GM19455 (cell line): Measurements from ENCODE around the gene ETS1.

ENCODE experiments used
- ATAC-seq: cut with Tn5 transposase; IDR thresholded peaks from one replicate; pipeline ENCODE4 v1.9.1; 2021; ENCODE audit not compliant: unreplicated experiment

The ETS1 gene, protein sequence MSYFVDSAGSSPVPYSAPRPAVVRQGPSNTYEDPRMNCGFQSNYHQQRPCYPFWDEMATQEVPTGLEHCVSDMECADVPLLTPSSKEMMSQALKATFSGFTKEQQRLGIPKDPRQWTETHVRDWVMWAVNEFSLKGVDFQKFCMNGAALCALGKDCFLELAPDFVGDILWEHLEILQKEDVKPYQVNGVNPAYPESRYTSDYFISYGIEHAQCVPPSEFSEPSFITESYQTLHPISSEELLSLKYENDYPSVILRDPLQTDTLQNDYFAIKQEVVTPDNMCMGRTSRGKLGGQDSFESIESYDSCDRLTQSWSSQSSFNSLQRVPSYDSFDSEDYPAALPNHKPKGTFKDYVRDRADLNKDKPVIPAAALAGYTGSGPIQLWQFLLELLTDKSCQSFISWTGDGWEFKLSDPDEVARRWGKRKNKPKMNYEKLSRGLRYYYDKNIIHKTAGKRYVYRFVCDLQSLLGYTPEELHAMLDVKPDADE

DNA sequence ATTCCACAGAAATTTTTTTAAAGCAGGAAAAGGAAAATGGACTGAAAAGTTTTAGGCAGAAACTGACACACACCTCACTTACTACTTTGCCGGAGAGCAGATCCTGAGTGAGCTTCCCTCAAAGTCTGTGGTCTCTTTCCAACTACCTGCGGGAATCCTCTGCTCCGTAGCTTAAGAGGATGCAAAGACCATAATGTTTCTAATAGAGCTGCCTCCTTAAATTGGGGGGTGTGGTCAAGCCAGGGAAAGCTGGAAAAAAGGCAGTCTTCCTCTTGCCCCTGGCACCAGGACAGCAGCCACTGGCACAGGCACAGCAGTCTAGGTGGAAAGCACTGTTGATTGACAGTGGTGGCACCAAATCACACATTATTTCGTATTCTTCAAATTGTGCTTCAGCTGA is at the start of gene ETS1:
TSS of gene ETS1 (minus strand) at position 144 of the 400 bp plus-strand sequence. CDS start 14,428 bp downstream, outside the sequence.
- no peak for ATAC-seq

DNA sequence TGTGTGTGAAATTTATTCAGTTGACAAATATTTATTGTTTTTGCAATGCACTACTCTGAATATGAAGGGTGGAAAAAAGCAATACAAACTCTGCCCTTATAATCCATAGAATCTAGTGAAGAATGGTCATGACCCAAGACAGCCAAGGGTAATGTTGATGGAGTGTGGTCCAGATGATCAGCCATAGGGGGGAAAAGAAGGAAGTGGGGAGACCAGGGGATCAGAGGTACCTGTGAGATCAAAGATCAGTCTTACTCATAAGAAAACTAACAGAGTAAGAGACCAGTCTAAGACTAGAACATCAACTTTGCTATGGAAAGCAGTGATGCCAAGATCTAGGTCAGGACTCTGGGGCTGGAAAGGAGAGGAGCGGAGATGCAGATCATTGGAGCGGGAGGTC is 47.0 kb upstream of the ETS1 start:
- no peak for ATAC-seq

DNA sequence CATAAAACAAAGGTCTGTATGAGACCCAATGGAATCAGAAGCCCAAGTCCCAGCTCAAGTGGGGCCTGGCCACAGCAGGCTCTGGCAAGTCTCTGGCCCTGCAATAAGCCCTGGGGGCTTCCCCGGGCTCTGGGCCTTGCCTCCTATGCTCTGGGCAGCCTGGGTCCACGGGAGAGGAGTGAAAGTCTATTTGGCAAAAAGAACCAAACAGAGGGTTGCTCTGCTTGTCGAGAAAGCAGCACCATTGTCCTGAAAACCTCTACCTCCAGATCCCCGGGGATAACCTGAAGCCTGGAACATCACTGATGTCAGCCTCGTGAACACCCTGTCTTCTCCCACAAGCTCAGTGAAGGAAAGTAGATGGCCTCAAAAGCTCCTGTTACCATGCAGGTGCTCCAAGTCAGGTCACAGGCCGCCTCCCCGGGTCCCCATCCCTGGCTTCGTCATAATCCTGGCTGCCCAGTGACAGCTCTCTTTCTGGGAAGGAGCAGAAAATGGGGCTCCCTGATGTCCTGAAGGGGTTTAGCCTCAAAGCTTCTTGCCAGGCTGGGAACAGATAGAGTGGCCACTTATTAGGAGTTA is 46.1 kb upstream of the ETS1 start:
- no peak for ATAC-seq

DNA sequence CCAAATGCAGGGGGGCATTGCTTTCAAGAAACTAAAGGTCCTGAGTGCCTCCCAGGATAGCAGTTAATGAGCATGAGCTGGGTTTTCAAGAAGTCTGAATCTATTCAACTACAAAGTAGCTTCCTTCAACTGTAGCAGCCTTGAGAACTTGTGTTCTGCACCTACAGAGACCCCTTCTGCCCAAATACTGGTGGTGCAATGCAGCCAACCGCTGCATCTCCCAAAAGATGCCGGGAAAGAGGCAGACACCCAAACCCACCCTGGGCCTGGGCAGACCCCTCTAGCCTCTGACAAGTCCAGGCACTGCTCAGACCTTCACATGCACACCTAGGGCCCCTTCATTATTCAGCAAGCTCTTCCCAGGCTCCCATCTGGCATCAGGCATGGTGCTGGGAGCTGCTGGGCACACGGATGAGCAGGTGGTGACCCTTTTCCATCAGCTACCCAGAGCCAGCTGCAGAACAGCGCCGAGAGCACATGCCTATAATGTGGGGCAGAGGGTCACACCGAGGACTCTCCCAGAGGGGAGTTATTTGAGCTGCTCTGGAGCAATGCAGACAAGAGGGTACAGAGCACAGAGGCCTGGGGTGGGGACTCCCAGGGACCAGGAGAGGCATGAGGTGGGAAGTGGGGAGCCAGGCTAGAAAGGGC is 44.9 kb upstream of the ETS1 start:
- peak; percentile 31 for ATAC-seq

DNA sequence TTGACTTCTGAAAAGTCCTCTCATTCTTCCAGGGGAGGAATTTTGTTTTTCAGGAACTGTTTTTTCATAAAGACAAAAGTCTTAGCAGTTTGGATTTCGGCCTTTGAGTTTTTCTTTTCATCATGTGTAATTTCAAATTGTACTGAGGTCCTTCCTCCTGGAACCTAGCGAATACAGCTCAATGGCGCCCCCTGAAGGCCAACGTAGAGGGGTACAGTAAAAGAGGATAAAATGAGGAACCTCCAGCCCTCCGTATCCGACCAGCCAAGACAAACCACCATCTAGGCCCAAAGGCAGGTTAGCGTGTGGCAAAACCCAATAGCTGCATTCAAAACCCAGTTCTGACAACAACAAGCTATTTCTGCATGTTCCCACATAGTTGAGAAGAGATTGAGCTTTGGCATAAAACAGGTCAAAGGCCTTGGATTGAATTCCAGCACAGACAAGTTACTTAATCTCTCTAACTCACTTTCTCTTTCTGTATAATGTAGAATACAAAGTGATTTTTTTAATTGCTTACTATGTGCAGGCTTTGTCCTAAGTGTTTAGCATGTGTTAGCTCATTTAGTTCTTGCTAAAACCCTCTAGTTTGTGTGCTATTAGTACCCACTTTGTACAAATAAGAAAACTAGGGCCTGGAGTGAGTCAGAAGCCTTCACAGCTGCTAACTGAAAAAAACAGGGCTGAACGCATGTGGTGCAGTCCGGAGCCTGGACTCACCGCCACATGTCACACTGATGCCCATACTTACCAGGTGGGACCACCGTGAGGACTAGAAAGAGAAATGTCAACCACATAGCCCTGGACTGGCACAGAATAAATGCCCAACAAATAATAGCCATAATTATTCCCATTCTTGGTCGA is 43.2 kb upstream of the ETS1 start:
- peak; percentile 58 for ATAC-seq

DNA sequence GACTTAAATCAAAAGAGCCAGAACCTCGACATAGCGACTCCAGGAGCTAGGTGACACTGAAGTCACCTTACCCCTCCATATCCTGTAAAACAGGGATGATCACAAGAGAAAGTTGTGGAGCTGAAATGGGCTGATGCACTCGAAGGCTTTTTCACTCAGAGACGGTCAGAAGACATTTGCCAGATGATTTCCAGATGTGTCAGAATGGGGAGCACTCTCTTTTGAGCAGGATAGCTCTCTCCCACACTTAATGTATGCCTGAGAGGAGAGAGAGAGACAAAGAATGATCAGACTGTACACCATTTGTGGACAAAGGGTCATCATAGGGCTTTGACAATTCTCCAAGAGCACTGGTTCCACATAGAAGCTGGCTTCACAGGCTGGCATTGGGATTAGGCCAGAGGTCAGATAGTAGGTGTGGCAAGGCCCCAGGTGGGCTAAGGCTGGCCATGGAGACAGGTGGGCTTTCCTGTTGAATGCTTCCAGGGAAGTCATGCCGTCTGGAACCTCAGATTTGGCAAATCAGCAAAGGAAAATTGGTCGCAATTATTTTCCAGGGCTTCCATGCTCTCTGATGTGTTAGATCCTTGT is 42.3 kb upstream of the ETS1 start:
- no peak for ATAC-seq

DNA sequence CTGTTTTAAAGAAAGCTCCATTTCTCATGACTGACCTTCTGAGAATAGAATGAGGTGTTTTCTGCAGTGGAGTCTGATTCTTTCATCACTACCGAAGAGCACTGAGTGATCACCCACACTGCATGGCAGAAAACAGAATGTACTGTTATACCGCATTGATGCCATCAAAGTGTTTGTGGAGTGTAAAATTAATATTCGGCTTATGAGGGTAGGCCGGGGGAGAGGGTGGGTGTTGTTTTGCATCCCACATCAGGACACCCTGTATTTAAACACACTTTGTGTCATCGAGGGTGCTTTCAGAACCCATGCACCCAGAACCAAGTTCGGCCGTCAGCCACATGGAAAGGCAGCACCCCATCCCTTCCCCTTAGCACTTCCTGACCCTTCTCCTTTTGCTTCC is 41.3 kb upstream of the ETS1 start:
- no peak for ATAC-seq

DNA sequence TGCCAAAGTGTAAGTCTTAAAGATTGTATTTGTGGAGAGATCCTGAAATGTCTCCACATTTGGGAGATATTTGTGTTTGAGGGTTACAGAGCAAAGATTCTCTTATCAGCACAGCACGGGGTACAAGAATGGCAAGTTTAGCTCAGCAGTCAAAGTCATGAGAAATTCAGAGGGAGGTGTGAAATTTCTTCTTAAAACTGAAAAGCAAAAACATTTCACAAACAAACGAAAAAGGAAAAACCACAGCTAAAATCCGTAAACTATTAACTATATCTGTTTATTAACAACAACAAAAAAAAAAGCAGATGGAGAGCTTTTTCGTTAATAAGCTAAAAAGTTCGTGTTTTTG is 40.9 kb upstream of the ETS1 start:
- no peak for ATAC-seq

DNA sequence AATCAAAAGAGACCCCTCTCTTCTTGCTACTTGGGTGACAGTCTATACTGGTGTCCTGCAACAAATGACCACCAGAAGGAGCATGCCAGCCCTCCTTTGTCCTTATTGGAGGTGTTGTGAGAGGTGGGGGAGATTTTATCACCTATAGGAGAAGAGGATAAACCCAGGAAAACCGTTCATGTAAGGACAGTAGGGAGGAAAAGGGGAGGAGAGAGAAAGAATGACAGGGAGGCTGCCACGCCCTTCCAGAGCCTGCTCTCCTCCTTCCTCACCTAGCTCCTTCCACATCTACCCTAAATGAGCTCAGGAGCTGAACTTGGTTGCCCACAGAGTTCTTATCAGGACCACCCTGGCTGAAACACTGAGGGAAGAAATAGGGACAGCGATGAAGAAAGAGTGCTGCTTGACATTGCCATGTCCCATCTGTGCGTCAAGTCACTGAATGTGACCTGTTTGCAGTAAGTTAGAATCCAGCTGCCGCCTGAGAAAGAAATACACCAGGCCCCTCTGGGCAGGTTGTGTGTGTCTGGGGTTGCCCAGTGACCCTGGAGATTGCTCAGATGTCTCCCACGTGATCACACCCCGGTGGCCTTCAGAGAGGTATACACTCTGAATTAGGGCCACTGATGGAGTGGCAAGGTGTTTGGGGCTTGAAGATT is 40.4 kb upstream of the ETS1 start:
- ATAC-seq = no peak

DNA sequence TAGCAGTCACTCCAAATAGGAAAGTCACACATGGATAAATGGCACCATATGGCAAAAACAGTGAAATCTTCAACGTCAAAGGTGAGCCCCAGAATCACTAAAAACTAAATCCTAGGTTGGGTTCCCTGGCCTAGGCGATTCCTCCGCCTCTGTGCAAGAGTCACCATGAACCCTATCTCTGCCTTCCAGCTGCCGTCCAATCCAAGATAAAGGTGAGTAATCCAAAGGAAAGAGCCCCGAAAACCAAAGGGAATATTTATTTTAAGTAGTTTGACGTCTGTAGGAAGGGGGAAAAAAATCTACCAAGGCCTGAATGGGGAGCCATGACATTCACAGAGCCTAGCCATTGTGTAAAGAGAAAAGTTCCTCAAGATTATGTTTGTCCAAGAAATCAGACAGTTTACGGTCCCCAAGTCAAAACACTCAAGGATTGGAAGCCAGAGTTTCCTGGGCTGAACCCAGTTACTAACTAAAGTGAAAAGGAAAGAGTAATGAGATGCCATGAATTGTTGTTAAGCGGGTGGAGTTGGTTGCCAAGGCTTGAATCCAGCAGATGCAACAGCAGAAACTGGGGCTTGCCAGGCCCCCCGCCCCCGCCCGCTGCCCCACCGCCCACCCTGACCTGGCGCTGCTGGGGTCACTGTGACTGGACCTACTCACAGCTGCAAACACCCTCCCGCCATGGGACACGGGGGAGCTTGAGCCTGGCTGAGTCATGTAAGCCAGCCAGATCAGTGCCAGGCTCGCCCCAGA is 39.7 kb upstream of the ETS1 start:
- no peak for ATAC-seq

DNA sequence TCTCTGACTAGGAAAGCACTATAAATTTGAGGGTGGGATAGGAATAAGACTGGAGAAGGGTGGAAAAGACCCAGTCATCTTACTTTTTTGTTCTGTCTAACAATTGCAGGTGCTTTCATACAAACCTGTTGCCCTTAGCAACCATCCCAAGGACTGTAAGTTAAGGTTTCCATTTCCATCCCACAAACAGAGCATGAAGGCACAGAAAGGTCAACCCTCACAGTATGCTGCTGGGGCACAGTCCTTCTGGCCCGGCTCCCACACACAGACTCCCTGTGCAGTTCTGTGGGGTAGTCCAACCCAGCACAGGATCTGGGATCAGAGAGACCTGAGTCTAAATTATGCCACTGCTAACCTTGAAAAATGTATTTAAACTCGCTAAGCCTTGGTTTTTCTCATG is 38.4 kb upstream of the ETS1 start:
- ATAC-seq = no peak

DNA sequence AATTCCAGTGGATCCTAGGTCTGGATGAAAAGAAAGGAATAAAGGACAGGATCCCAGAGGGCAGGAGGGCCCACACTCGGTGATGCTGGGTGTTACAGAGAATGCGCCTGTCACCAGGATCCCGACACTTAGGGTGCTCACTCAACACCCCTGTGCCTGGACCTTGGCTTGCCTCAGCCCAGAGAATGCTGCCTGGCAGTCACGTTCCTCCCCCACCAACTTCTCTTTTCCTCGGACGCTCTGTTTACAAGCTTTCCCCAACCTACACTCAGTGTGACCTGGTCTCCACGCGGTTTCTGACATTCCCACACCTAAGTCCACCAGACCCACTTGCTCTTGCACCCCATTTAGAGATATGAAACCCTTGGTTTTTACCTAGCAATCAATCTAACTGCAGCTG is 38.0 kb upstream of the ETS1 start:
- ATAC-seq = no peak

DNA sequence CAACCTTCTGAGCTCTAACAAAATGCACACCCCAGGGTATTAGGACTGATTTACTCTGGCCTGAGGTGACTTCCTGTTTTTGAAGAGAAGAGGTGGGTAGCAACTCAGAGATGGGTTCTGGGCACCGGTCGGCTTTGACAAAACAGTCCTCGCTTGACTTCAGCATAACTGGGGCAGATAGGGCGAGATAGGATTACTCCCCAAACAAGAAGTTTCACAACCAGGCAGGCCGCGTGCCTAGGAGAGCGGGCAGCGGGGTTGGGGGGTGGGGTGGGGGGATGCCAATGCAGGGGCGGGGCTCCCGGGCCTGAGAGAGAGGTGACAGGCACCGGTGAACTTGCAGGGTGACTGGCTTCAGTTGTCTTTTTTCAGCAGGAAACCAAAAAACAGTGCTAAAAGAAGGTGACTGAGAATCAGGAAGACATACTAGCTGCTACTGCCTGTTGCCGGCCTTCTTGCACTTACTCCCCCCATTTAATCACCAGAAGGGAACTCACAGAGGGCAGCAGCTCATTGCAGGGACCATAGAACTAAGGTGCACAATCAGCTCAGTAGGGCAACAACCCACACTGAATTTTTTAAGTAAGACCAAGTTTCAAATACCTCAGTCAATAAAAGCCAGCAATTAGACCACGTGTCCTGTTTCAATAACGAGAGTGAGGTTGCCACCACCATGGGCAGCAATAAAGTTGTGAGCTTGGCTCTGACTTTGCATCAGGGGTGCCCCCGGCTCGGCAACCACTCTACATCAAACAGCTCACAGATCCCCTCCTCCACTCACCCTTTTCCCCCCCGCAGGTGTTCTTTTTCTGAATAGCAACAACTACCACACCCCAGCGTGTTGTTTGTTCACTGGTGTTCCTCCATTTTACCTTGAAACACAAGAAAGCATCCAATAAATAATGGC is 37.2 kb upstream of the ETS1 start:
- ATAC-seq = no peak

DNA sequence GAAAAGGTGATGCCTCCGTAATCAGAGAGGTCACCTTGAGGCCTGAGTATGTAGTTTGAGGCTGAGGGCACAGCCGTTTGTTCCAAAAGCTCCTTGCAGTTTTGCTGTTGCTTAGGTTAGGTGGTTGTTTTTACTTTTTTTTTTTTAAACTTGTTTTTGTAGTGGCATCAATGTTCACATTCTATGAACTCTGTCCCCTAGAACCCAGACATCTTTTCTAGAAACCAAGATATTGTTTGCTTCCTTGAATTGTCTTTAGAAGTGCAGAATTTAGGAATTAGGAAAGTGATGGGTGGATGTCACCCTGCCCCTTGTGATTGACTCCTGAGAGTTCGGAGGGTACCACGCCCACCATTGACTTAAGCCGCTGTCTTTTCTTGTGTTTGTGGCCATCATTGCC is 35.7 kb upstream of the ETS1 start:
- ATAC-seq = no peak

DNA sequence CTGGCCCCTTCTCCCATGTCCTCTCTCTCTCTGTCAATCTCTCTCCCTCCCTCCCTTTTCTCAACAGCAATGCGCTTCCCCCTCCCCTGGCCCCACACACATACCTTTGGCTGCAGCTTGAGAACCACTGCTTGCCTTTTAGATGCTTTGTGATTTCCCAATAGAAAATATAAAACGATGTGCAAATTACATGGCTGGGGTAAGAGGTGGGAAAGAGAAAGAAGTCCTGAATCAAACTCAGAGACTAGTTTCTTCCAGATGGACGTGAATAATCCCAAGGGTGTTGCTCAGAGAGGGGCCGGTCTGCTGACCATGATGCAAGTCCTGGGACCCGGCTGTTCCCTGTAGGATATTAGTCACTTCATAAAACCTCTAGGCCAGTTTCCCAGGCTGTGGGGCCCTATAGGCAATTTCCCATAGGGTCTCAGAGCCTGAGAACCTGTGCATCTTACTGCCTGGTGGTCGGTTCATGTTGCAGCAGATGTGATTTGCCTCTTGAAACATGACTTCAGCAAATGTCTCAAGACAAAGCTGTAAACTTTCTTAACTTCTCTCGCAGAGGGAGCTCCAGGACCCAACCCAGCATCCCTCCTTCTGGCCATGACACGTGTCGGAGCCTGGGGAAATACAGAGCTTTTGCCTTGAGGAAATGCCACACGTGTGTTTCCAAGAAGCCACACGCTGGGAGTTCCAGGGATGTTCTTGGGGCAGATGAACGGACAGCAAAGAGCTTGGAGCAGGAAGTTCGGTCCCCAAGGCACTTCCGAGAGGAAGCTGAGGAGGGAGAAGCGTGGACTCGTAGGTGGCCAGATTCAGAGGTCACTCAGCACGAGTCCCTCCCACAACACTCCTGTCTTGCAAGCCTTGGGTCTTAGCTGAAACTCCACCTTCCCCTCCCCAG is 34.5 kb upstream of the ETS1 start:
- ATAC-seq = no peak

DNA sequence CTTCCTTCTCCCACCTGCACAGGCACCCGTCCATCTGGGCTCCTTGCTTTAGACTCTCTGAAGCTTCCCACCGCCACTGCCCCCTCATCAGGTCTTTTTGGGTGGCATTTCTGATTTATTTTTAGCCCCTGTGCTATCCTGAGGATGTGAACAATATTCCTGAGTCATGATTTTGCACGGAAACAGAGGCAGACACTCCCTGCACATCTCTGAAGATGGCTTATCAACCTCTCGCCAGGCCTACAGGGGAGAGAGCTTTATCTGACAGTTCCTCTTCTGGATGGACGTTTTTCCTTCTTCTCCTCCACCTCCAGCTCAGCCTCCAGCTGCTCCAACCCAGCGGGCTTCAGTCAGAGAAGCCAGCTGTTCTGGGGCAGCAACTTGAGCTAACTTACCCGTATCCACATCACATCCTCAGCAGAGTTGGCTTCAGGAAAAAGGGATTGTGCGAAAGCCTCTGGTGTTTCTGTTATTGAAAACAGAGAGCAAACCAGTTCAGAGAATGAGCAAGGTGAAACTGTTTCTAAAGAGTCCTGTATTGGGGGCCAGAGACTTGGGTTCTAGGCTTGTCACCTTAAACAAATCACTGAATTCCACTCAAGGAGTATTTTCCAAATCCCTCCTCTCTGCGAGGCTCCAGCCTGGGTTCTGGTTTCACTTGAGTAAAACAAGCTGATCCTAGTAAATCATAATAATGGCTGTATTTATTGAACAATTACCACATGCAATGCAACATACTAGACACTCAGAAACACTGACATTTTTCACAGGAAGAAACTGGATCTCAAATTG is 33.1 kb upstream of the ETS1 start:
- no peak for ATAC-seq
